Fibroblast of skin of left quadriceps (primary cell): ENCODE data around the gene SAP30L.

Experiments used
- DNase-seq, 2 experiments: peaks; one replicate each; pipeline ENCODE4 v3.0.0-alpha.2; 2013; ENCODE audit warnings: low read depth in 2 of 2

The SAP30L gene

DNA sequence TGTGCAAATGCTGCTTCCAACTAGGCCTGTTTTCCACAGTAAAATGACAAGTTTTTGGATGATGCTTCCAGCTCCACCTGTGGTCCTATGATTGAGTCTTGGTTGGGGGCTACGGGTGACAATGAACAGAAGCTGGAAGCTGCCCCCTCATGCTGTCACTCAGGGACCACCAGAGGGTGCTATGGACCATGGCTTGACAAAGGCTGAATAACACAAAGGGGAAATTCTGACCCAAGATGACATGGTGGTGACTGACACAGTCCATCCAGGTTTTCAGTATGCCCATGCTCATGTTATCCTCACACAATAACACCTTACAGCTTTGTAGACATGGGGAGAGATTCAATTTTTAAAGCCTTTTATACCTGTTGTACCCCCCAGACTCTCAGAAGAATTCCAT lies 23.9 kb upstream of the SAP30L start:
- DNase-seq: no peak

- DNase-seq: no peak
Observed at GRCh38 chr5:154422298-154422697, 23.5 kb upstream of the SAP30L start.

DNA sequence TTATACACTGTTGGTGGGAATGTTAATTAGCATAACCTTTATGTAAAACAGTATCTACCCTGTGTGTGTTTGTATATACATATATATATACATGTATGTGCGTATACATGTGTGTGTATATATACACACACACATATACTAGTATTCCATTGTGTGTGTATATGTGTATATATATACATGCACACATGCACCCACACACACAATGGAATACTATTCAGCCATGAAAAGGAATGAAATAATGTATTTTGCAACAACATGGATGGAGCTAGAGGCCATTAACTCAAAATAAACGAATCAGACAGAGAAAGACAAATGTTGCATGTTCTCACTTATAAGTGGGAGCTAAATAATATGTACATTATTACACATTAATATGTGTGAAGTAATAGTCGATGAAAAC lies 17.6 kb upstream of the SAP30L start:
- no peak for DNase-seq

DNA sequence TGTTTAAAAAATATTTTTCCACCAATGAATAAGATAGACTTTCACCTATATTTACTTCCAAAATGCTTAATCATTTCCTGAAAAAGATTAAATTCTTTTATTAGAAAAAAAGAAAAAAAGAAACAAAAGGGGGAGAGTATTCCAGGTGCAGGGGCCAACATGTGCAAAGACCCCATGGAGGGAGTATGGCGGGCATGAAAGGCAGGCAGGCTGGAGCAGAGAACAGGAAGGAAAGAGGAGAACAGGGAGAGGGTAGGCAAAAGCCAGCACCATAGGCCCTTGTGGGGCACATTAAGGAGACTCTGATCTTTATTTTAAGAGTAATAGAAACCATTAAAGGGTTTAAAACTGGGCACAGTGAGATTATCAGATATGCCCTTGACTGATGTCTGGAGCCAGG lies 16.5 kb upstream of the SAP30L start:
- DNase-seq: no peak

GRCh38 chr5:154430466-154430865 lies 15.3 kb upstream of the SAP30L start:
- no peak for DNase-seq

- DNase-seq: no peak
Observed at GRCh38 chr5:154430961-154431630, 14.7 kb upstream of the SAP30L start.

DNA sequence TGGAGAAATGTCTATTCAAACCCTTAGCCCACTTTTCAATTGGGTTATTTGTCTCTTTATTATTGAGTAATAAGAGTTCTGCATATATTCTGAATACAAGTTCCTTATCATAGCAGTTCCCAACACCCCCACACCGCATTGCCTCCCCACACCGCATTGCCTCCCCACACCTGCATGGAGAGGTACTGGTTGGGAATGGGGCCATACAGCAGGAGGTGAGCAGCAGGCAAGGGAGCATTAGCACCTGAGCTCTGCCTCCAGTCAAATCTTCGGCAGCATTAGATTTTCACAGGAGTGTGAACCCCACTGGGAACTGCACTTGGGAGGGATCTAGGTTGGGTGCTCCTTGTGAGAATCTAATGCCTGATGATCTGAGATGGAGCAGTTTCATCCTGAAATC lies 10.6 kb upstream of the SAP30L start:
- no peak for DNase-seq

- DNase-seq: no peak
Observed at GRCh38 chr5:154437281-154437965, 8.4 kb upstream of the SAP30L start.

GRCh38 chr5:154440540-154440939 lies 5.3 kb upstream of the SAP30L start:
- DNase-seq: no peak

DNA sequence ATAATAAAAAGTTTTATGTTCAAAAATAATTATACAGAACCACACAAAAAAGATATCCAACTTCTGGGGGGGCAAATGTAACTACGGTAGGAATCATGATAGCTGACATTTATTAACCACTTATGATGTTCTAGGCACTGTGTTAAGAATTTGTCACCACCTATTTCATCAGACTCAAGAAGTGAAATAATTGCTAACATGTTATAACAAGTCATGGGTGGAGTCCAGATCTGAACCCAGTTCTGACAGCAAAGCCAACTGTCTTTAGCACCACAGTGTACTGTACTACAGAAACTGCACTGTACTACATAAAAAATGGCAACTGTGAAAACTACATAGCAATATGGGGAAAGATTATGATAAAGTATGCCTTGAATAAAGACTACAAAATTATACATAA lies 3.0 kb upstream of the SAP30L start:
- DNase-seq: no peak

GRCh38 chr5:154444556-154445421 lies 1.0 kb upstream of the SAP30L start:
- DNase-seq: no peak

GRCh38 chr5:154446195-154447088 lies 645 bp downstream of the SAP30L start:
- peak in 1 of 2 experiments; percentile 37 for DNase-seq

- no peak for DNase-seq
Observed at GRCh38 chr5:154447089-154447725, 1.4 kb downstream of the SAP30L start.

GRCh38 chr5:154449786-154450185 lies 4.0 kb downstream of the SAP30L start:
- no peak for DNase-seq

- DNase-seq: no peak
Observed at GRCh38 chr5:154451957-154452356, 6.2 kb downstream of the SAP30L start.

DNA sequence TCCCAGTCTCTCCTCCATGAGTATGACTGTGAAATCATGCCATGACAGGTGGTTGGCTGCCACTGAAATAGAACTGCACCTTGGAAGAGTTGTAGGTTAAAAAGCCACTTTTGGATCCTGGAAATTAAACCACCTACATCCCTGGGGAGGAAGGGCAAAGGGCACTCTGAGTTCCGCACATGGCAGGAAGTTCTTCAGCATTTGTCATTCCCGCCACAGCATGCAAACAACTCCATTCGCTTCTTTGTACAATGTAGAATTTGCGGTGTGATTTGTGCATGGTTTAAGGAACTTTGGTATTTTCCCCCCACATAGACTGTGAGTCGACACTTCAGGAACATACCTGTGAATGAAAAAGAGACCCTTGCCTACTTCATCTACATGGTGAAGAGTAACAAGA lies 9.8 kb downstream of the SAP30L start:
- no peak for DNase-seq

GRCh38 chr5:154456540-154456939 lies 10.7 kb downstream of the SAP30L start:
- DNase-seq: no peak

GRCh38 chr5:154459015-154459414 lies 13.2 kb downstream of the SAP30L start:
- DNase-seq: no peak

DNA sequence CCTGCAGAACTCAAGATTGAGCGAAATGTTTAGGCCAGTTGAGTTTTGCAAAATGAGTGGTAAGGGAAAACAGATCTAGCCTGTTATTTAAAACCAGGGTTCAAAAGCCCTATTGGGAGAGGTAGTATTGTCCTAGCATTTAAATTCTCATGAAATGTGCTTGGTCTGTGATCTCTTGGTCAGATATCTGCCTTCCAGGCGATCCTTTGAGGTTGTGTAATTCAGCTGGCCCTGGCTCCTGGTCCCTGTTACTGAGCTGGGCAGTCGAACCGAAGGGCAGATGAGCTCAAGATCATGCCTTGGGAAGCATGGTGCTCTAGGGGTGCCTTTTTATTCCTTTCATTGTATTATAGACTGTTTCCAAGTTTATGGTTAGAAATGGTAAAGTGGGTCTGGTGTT lies 14.4 kb downstream of the SAP30L start:
- DNase-seq: no peak

DNA sequence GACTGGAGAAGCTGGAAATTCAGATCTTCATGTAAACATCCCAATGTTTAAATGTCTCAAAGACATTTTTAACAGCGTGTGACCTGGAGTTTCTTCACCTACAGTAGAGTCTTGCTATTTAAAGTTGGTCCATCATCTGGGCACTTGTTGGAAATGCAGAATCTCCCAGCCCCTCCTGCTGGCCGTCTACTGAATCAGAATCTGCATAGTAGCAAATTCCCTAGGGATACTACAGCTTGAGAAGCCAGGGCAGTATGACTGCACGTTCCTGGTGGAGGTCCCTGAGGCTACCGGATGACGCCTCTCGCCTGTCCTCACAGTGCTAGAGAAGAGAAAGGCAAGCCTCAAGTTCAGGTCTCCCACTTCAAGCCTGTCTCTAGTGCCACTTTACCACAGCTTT lies 15.7 kb downstream of the SAP30L start:
- no peak for DNase-seq

DNA sequence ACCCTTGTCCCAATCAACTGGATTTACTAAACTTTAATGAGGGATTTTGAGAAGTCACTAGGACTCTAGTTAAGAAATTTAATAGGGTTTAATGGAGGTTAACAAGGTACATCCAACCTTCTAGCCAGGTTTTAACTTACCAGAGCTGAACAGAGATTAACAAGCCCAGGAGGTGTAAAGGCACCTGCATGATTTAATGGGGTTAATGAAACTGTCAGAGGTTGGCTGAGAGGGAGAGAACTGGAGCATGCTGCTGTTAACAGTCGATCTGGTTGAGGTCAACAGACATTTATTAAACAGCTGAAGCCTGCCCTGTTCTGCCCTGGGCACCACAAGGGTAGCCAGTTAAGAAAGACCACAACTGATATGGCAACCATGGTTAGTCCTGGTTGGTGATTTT lies 18.6 kb downstream of the SAP30L start:
- DNase-seq: no peak
